IPS-18a (cell line): ENCODE data around the gene KIF3C.

Source experiments
- H3K27ac ChIP-seq: one replicate; pipeline ENCODE4 v1.5.1; 2013; ENCODE audit warnings: low read length
- H3K27me3 ChIP-seq: one replicate; pipeline ENCODE4 v1.6.1; 2013; ENCODE audit warnings: mild to moderate bottlenecking, low read length; ENCODE audit not compliant: control insufficient read depth, insufficient read depth
- H3K36me3 ChIP-seq: one replicate; pipeline ENCODE4 v1.6.1; 2013; ENCODE audit warnings: low read depth, low read length; ENCODE audit not compliant: control insufficient read depth
- H3K4me1 ChIP-seq: one replicate; pipeline ENCODE4 v1.6.1; 2013; ENCODE audit warnings: low read depth, low read length; ENCODE audit not compliant: control insufficient read depth
- H3K4me3 ChIP-seq: one replicate; pipeline ENCODE4 v1.5.1; 2013; ENCODE audit warnings: low read length
- H3K9ac ChIP-seq: one replicate; pipeline ENCODE4 v1.6.1; 2013; ENCODE audit warnings: mild to moderate bottlenecking, low read length, moderate library complexity
- H3K9me3 ChIP-seq: one replicate; pipeline ENCODE4 v1.6.1; 2013; ENCODE audit warnings: low read depth, low read length; ENCODE audit not compliant: control insufficient read depth

Gene KIF3C

DNA sequence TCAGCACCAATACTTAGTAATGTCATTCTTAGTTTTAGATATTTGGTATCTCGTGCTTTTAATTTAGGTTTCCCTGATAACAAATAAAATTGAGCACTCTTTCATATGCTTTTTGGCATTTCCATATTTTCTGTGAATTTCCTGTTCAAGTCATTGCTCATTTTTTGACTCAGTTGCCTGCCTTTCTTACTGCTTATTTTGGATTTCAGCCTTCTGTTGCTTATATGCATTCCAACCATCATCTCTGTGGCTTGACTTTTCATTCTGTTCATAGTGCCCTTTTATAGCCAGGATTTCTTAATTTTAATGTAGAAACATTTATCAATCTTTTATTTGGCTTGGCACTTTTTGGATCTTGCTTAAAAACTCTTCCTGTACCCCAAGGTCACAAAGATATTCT, 14.5 kb upstream of the KIF3C start:
- Histone ChIP-seq H3K27me3 (no peaks in the 10 kb centered on the region), H3K36me3 (no peaks in the 10 kb centered on the region), H3K9me3 (no peaks in the 10 kb centered on the region), H3K4me1 (peaks cover 3% of the 10 kb centered on the region), H3K27ac (no peak overlapping the region), H3K9ac (no peak overlapping the region), H3K4me3 (no peak overlapping the region)

DNA sequence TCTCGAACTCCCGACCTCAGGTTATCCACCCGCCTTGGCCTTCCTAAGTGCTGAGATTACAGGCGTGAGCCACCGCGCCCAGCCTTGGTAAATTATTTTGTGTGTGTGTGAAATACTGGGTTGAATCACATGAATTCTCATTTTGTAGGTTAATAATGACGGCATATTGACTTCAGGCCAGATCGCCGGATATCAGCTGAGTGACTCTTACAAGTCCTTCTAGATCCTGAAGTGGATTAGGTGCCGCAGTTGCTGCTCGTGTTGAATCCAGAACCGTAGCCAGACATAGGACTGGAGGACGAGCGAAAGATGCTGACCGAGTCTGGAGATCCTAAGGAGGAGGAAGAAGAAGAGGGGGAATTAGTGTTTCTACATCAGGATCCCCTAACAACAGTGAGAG, 12.2 kb upstream of the KIF3C start:
- Histone ChIP-seq H3K27me3 (no peaks in the 10 kb centered on the region), H3K9ac (no peak overlapping the region), H3K4me3 (no peak overlapping the region), H3K9me3 (no peaks in the 10 kb centered on the region), H3K4me1 (peaks cover 3% of the 10 kb centered on the region), H3K27ac (no peak overlapping the region), H3K36me3 (no peaks in the 10 kb centered on the region)

DNA sequence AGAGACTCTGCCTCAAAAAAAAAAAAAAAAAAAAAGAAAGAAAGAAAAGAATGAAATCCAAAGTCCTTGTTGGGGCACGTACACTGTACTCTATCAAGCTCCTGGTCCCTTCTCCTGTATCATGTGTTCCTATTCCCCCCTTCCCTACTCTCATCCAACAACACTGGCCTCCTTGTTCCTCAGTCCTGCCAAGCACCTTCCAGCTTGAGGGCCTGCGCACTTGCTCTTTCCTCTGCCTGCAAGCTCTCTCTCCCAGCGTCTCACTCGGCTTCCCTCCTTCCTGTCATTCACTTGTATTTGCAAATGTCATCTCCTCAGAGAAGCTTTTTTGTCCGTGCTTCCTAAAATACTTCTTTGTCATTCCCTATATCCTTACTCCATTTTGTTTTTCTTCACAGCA, 10.8 kb upstream of the KIF3C start:
- H3K27me3 ChIP-seq, result no peaks in the 10 kb centered on the region
- H3K36me3 ChIP-seq, result no peaks in the 10 kb centered on the region
- H3K9me3 ChIP-seq, result no peaks in the 10 kb centered on the region
- peaks cover 3% of the 10 kb centered on the region for H3K4me1 ChIP-seq
- no peak overlapping the region for H3K27ac ChIP-seq
- H3K4me3 ChIP-seq, result no peak overlapping the region
- H3K9ac ChIP-seq, result no peak overlapping the region

DNA sequence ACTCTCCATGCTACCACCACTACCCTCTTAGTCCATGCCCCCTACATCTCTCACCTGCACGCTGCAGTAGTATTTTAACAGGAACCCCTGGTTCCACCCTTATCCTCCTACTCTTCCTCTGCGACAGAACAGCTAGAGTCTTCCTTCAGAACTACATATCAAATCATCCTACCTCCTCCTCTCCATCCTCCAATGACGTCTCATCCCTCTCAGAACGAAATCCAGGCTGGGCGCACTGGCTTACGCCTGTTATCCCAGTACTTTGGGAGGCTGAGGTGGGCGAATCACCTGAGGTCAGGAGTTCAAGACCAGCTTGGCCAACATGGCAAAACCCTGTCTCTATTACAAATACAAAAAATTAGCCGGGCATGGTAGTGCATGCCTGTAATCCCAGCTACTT, 10.3 kb upstream of the KIF3C start:
- Histone ChIP-seq H3K4me1 (peaks cover under 1% of the 10 kb centered on the region), H3K4me3 (no peak overlapping the region), H3K36me3 (no peaks in the 10 kb centered on the region), H3K9me3 (no peaks in the 10 kb centered on the region), H3K9ac (no peak overlapping the region), H3K27me3 (no peaks in the 10 kb centered on the region), H3K27ac (no peak overlapping the region)

DNA sequence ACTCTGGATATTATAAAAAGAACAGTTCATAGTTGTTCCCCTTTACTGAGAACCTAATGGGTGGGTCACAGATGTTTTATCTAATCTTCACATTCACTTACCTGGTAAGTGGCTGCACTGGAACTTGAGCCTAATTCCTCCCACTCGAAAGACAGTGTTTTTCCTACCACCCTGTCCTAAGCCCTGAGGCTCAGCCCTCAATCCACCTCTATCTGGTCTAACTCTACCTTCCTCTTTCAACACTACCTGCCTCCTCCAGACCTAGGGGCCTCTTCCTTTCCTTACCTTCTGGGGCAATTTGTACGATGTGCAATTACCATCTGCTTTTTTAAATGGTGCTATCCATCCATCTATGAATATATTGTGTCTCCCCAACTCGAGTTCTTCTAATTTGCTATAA, 9.7 kb upstream of the KIF3C start:
- H3K4me3 ChIP-seq, result no peak overlapping the region
- H3K9ac ChIP-seq, result no peak overlapping the region
- H3K27ac ChIP-seq, result no peak overlapping the region
- no peaks in the 10 kb centered on the region for H3K4me1 ChIP-seq
- H3K9me3 ChIP-seq, result no peaks in the 10 kb centered on the region
- no peaks in the 10 kb centered on the region for H3K36me3 ChIP-seq
- no peaks in the 10 kb centered on the region for H3K27me3 ChIP-seq

DNA sequence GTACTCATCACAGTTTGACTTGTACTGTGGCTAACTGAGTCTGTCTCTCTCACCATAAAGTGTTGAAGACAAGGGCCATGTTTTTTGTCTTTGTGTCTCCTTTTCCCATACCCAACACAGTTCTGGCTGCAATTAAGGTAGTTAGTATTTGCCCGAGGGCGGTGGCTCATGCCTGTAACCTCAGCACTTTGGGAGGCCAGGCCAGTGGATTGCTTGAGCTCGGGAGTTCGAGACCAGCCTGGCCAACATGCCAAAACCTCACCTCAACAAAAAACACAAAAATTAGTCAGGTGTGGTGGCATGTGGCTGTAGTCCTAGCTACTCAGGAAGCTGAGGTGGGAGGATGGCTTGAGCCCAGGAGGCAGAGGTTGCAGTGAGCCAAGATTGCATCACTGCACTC, 6.9 kb upstream of the KIF3C start:
- no peak overlapping the region for H3K9ac ChIP-seq
- H3K9me3 ChIP-seq, result no peaks in the 10 kb centered on the region
- H3K27me3 ChIP-seq, result no peaks in the 10 kb centered on the region
- H3K4me1 ChIP-seq, result no peaks in the 10 kb centered on the region
- H3K27ac ChIP-seq, result no peak overlapping the region
- H3K36me3 ChIP-seq, result no peaks in the 10 kb centered on the region
- no peak overlapping the region for H3K4me3 ChIP-seq

DNA sequence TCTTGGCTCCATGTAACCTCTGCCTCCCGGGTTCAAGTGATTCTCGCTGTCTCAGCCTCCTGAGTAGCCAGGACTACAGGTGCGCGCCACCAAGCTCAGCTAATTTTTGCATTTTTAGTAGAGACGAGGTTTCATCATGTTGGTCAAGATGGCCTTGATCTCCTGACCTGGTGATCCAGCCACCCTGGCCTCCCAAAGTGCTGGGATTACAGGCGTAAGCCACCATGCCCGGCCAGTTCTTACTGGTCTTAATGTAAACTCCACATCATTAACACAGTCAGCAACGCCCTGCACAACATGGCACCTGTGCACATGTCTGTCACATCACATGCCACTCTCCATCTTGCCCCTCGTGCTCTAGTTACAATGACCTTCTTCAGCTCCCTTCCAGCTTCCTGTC, 5.8 kb upstream of the KIF3C start:
- no peaks in the 10 kb centered on the region for H3K9me3 ChIP-seq
- no peak overlapping the region for H3K27ac ChIP-seq
- H3K9ac ChIP-seq, result no peak overlapping the region
- H3K4me3 ChIP-seq, result no peak overlapping the region
- no peaks in the 10 kb centered on the region for H3K36me3 ChIP-seq
- H3K4me1 ChIP-seq, result no peaks in the 10 kb centered on the region
- H3K27me3 ChIP-seq, result no peaks in the 10 kb centered on the region

DNA sequence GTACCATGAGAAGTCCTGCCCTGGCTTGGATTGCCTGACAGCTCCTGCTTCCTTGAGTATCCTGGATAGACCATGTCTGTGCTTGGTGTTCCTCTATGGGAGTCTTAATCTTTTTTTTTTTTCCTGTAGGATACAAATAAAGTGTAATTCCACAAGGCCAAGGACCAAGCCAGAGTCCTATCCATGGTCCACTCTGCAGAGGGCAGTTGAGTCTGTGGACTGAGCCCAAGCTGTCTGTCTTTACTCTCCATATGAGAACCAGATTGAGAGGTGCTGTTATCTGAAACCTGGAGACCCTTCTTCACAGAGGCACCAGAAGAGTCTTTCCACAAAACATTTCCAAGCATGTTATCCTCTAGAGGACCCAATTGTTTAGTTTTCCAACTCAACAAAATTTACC, 1.4 kb upstream of the KIF3C start:
- H3K9ac ChIP-seq, result no peak overlapping the region
- no peak overlapping the region for H3K27ac ChIP-seq
- H3K4me1 ChIP-seq, result peaks cover 10% of the 10 kb centered on the region
- H3K4me3 ChIP-seq, result no peak overlapping the region
- no peaks in the 10 kb centered on the region for H3K27me3 ChIP-seq
- no peaks in the 10 kb centered on the region for H3K36me3 ChIP-seq
- H3K9me3 ChIP-seq, result no peaks in the 10 kb centered on the region

DNA sequence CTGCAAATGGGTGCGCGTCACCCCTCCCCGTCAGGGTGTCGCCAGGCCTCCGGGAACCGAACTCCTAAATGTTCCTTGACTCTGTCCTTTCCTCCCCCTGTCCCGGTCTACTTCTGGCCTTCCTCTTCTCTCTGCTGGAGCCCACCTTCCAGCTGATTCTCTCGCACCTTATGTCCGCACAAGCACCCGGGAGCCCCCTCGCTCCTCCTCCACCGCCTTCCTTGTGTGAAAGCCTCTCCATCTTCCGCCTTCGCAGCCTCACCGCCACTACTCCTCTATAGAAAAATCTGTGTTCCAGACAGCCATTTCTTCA, 627 bp upstream of the KIF3C start:
- H3K4me3 ChIP-seq, result peak overlapping the region; percentile 79
- H3K36me3 ChIP-seq, result no peaks in the 10 kb centered on the region
- H3K4me1 ChIP-seq, result peaks cover 10% of the 10 kb centered on the region
- H3K27ac ChIP-seq, result no peak overlapping the region
- no peaks in the 10 kb centered on the region for H3K9me3 ChIP-seq
- no peaks in the 10 kb centered on the region for H3K27me3 ChIP-seq
- H3K9ac ChIP-seq, result peak overlapping the region; percentile 55

DNA sequence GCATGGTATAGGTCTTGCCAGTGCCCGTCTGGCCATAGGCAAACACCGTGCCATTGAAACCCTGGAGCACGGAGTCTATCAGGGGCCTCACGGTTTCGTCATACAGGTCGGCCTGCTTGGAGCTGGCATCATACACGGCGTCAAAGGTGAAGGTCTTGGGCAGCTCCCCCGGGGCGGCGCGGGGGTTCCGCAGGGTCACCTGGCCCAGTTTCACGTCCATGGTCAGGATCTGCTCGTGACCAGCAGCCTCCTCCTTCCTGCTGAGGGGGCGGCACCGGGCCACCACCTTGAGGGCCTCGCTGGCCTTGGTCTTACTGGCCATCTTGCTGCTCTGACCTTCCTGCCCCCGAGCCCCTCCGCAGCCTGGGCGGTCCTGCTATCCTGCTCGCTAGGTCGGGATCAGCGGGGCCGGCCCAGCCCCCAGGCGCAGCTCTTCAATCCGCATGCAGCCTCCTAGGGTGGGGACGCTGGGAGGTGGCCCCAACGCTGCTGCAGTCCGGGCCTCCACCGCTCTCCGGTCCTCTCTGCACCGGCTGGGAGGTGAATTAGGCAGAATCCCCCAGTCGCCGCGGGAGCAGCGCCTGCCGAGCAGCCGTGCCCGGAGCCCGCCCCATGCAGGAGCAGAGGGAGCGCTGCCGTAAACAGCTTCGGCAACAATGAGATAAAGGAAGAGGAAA, 563 bp downstream of the KIF3C start:
- H3K4me1 ChIP-seq, result peaks cover 10% of the 10 kb centered on the region
- no peak overlapping the region for H3K27ac ChIP-seq

DNA sequence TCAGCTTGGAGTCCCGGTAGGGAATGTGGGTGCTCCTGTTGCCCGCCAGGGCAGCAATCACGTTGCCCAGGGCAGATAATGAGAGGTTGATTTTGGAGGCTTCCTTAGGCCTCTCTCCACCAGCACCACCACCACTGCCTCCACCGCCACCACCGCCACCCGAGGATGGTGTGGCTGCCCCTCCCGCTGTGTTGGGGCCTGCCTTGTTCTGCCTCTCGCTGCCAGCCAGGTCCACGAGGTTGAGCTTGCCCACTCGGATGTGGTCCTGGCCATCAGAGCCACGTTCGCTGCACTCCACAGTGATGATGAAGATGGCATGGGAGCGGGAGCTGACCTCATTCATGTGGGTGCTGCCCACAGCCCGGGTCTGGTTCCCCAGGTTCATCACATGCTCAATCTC, 1.3 kb downstream of the KIF3C start:
- Histone ChIP-seq H3K4me1 (peaks cover 10% of the 10 kb centered on the region), H3K27ac (no peak overlapping the region), H3K27me3 (no peaks in the 10 kb centered on the region), H3K36me3 (no peaks in the 10 kb centered on the region), H3K9ac (no peak overlapping the region), H3K4me3 (peak overlapping the region; percentile 79), H3K9me3 (no peaks in the 10 kb centered on the region)

More for the DNA sequence above, 563 bp downstream of the KIF3C start:
- Histone ChIP-seq H3K9ac (peak overlapping the region; percentile 69), H3K4me3 (peak overlapping the region; percentile 79), H3K27me3 (no peaks in the 10 kb centered on the region), H3K36me3 (no peaks in the 10 kb centered on the region), H3K9me3 (no peaks in the 10 kb centered on the region)

DNA sequence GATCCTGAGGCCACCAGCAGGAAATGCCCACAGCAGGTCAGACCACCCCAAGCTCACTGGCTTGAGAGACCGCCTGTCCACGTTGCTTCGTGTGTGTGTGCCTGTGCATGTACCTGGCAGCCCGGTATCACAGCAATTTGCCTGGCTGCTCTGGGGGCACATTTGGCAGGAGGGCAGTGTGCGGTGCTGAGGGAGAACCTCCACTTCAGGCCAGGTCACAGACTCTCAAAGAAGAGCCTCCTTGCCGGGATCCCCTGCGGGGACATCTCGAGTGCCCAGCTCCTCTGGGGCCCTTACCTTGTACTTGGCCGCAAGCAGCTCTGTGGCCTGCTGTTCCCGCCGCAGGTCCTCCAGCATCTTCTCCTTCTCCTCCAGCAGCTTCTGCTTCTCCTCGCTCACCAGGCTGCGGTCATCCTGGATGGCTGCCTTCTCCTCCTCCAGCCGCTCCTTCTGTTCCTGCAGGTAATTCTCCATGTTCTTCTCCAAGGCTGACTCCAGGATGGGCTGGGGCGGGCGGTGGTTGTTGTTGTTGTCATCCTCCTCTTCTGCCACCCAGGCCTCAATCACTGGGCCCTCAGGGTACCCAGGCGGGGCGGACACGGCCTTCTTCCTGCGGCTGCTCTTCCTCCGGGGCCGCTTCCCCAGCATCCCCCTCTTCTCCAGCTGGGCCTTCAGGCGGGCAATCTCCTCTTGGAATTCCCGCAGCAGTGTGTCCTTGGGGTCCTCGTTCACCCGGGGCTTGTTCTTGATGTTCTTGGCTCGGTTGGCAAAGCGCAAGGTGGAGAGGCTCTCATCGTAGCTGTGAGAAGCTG, 2.0 kb downstream of the KIF3C start:
- H3K27me3 ChIP-seq, result no peaks in the 10 kb centered on the region
- no peak overlapping the region for H3K9ac ChIP-seq
- no peaks in the 10 kb centered on the region for H3K36me3 ChIP-seq
- peaks cover 10% of the 10 kb centered on the region for H3K4me1 ChIP-seq
- H3K9me3 ChIP-seq, result no peaks in the 10 kb centered on the region
- H3K27ac ChIP-seq, result no peak overlapping the region
- no peak overlapping the region for H3K4me3 ChIP-seq
